ENCODE data around the gene PRSS56.
"Not testable (repeated sequence)": the region's sequence is repeated elsewhere in the genome, so short reads cannot be mapped to it uniquely, and the experiment has no call there.

The PRSS56 gene

GRCh38 chr2:232526372-232526941, 6.3 kb downstream of the PRSS56 start:
- DNase-seq: no peak

GRCh38 chr2:232527905-232528470, 7.8 kb downstream of the PRSS56 start:
- DNase-seq: no peak

GRCh38 chr2:232528746-232529460, 8.7 kb downstream of the PRSS56 start:
- DNase-seq: no peak

GRCh38 chr2:232529806-232530547, 9.8 kb downstream of the PRSS56 start:
- no peak for DNase-seq

- no peak for DNase-seq
Measured at GRCh38 chr2:232530626-232531260, 10.6 kb downstream of the PRSS56 start.

- no peak for DNase-seq
Measured at GRCh38 chr2:232532419-232532818, 12.2 kb downstream of the PRSS56 start.

GRCh38 chr2:232532821-232533220, 12.6 kb downstream of the PRSS56 start:
- DNase-seq: not testable (repeated sequence)

- no peak for DNase-seq
Measured at GRCh38 chr2:232533944-232534710, 13.9 kb downstream of the PRSS56 start.

GRCh38 chr2:232534940-232535651, 14.9 kb downstream of the PRSS56 start:
- no peak for DNase-seq

- DNase-seq: no peak
Measured at GRCh38 chr2:232535761-232536530, 15.8 kb downstream of the PRSS56 start.

GRCh38 chr2:232537079-232537478, 16.9 kb downstream of the PRSS56 start:
- DNase-seq: no peak

GRCh38 chr2:232537499-232537898, 17.3 kb downstream of the PRSS56 start:
- no peak for DNase-seq

- no peak for DNase-seq
Measured at GRCh38 chr2:232538671-232539070, 18.5 kb downstream of the PRSS56 start.

- no peak for DNase-seq
Measured at GRCh38 chr2:232539298-232540231, 19.4 kb downstream of the PRSS56 start, which contains the start of gene CHRNG. Gene CHRNG, plus strand, starts transcription at chr2:232539692. Its CDS starts 56 bp downstream, at chr2:232539748.

GRCh38 chr2:232540441-232541041, 20.4 kb downstream of the PRSS56 start:
- DNase-seq: no peak

GRCh38 chr2:232541195-232541960, 21.2 kb downstream of the PRSS56 start:
- no peak for DNase-seq

- DNase-seq: no peak
Measured at GRCh38 chr2:232541961-232542714, 21.9 kb downstream of the PRSS56 start.
